WERI-Rb-1 (cell line): ENCODE data around the gene AQP5.

Experiments
- DNase-seq: peaks from one replicate; pipeline ENCODE4 v3.0.0-alpha.2; 2020
- H3K27ac ChIP-seq: fragments of 250-450 bp; sonication (Bioruptor Pico); 2 replicates; pipeline ENCODE4 v1.5.1; 2020; ENCODE audit warnings: mild to moderate bottlenecking, moderate library complexity
- H3K27me3 ChIP-seq: fragments of 250-450 bp; sonication (Bioruptor Pico); 2 replicates; pipeline ENCODE4 v1.5.1; 2021; ENCODE audit warnings: mild to moderate bottlenecking, low read depth, moderate library complexity; ENCODE audit not compliant: insufficient read depth, severe bottlenecking
- H3K36me3 ChIP-seq: fragments of 250-450 bp; sonication (Bioruptor Pico); 2 replicates; pipeline ENCODE4 v1.5.1; 2020; ENCODE audit warnings: mild to moderate bottlenecking, moderate library complexity
- H3K4me3 ChIP-seq: 2 replicates; pipeline ENCODE4 v1.5.1; 2011; ENCODE audit warnings: low read depth, mild to moderate bottlenecking, control low read depth, low read length
- H3K9me3 ChIP-seq: fragments of 250-450 bp; sonication (Bioruptor Pico); 2 replicates; pipeline ENCODE4 v1.5.1; 2021; ENCODE audit warnings: mild to moderate bottlenecking, moderate library complexity; ENCODE audit not compliant: severe bottlenecking
- TF ChIP-seq, protein P1 (sequence below): IDR thresholded peaks from 2 replicates; pipeline ENCODE4 v1.5.1; 2011; ENCODE audit warnings: low read depth, mild to moderate bottlenecking, control low read depth, inconsistent platforms, low read length

Gene AQP5

GRCh38 chr12:49941556-49942511 lies 19.8 kb upstream of the AQP5 start:
- TF ChIP-seq, protein P1, sequence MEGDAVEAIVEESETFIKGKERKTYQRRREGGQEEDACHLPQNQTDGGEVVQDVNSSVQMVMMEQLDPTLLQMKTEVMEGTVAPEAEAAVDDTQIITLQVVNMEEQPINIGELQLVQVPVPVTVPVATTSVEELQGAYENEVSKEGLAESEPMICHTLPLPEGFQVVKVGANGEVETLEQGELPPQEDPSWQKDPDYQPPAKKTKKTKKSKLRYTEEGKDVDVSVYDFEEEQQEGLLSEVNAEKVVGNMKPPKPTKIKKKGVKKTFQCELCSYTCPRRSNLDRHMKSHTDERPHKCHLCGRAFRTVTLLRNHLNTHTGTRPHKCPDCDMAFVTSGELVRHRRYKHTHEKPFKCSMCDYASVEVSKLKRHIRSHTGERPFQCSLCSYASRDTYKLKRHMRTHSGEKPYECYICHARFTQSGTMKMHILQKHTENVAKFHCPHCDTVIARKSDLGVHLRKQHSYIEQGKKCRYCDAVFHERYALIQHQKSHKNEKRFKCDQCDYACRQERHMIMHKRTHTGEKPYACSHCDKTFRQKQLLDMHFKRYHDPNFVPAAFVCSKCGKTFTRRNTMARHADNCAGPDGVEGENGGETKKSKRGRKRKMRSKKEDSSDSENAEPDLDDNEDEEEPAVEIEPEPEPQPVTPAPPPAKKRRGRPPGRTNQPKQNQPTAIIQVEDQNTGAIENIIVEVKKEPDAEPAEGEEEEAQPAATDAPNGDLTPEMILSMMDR: no peak
- H3K9me3 ChIP-seq: no peaks in the 10 kb centered on the region
- H3K27ac ChIP-seq: no peak overlapping the region
- H3K36me3 ChIP-seq: no peaks in the 10 kb centered on the region
- H3K4me3 ChIP-seq: no peak overlapping the region
- DNase-seq: no peak
- no peaks in the 10 kb centered on the region for H3K27me3 ChIP-seq

DNA sequence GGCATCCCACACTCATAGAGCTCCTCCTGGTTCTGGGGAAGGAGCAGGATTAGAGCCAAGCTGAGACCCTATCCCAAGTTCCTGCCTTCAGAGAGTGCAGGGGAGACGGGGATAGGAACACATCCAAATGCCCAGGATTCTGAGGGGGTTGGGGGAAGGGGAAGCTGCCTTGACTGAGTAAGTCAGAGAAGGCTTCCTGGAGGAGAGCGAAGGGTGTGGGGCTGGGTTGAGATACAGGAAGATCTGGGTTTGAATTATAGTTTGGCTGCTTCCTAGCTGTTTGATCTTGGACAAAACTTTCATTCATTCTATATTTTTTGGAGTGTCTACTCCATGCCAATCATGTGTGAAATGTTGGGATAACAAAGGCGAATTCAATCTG lies 19.2 kb upstream of the AQP5 start:
- TF ChIP-seq, protein P1: no peak
- Histone ChIP-seq H3K27ac (no peak overlapping the region), H3K27me3 (no peaks in the 10 kb centered on the region), H3K4me3 (no peak overlapping the region), H3K36me3 (no peaks in the 10 kb centered on the region), H3K9me3 (no peaks in the 10 kb centered on the region)
- no peak for DNase-seq

- Histone ChIP-seq H3K9me3 (no peaks in the 10 kb centered on the region), H3K4me3 (no peak overlapping the region), H3K27ac (no peak overlapping the region), H3K36me3 (no peaks in the 10 kb centered on the region), H3K27me3 (no peaks in the 10 kb centered on the region)
- TF ChIP-seq, protein P1: no peak
- no peak for DNase-seq
Observed at GRCh38 chr12:49942921-49943624, 18.6 kb upstream of the AQP5 start.

GRCh38 chr12:49943625-49943960 lies 18.1 kb upstream of the AQP5 start:
- H3K36me3 ChIP-seq: no peaks in the 10 kb centered on the region
- H3K27me3 ChIP-seq: no peaks in the 10 kb centered on the region
- no peaks in the 10 kb centered on the region for H3K9me3 ChIP-seq
- TF ChIP-seq, protein P1: no peak
- H3K4me3 ChIP-seq: no peak overlapping the region
- DNase-seq: no peak
- no peak overlapping the region for H3K27ac ChIP-seq

GRCh38 chr12:49944046-49944445 lies 17.6 kb upstream of the AQP5 start:
- H3K36me3 ChIP-seq: no peaks in the 10 kb centered on the region
- H3K27ac ChIP-seq: no peak overlapping the region
- H3K9me3 ChIP-seq: no peaks in the 10 kb centered on the region
- H3K27me3 ChIP-seq: no peaks in the 10 kb centered on the region
- no peak overlapping the region for H3K4me3 ChIP-seq
- TF ChIP-seq, protein P1: no peak
- no peak for DNase-seq
